Suprapubic skin (tissue), 4 donors: ENCODE measurements around the gene F10.

Experiments
- CTCF ChIP-seq, 2 donors: fragments of 200-600 bp in 1 of 2; fragments of 450-650 bp in 1 of 2; sonication (generic) in 1 of 2; IDR thresholded peaks; one replicate each; pipeline ENCODE4 v1.5.1; 2016 to 2019; ENCODE audit warnings: antibody characterized with exemption in 2 of 2, mild to moderate bottlenecking in 1 of 2, moderate library complexity in 1 of 2
- POLR2A ChIP-seq, 2 donors: fragments of 450-650 bp; IDR thresholded peaks; one replicate each; pipeline ENCODE4 v1.6.1; 2017; ENCODE audit warnings: antibody characterized with exemption in 2 of 2, mild to moderate bottlenecking in 2 of 2, moderate library complexity in 2 of 2
- POLR2AphosphoS5 ChIP-seq, 3 donors: sonication (generic); formaldehyde crosslinking; IDR thresholded peaks; one replicate each; pipeline ENCODE4 v1.6.1; 2017; ENCODE audit warnings: antibody characterized with exemption in 3 of 3

GRCh38 chr13:113088691-113089020 is 33.9 kb upstream of the F10 start:
- no peak for TF ChIP-seq POLR2A (IDR thresholded peaks at IDR 0.05)
- TF ChIP-seq CTCF (IDR thresholded peaks at IDR 0.05): no peak
- TF ChIP-seq POLR2AphosphoS5 (IDR thresholded peaks at IDR 0.05): no peak
